DND-41 (cell line): Measurements from ENCODE around the gene FKBP9.
A peak's percentile ranks its signal among the peaks of the same experiment; 100 is the strongest.
"Not testable (repeated sequence)": the region's sequence is repeated elsewhere in the genome, so short reads cannot be mapped to it uniquely, and the experiment has no call there.

Experiments
- ATAC-seq: fragments of 200-7000 bp; cut with Tn5 transposase; 3 replicates; pipeline ENCODE4 v1.9.1; 2021; ENCODE audit warnings: low read depth; ENCODE audit not compliant: insufficient read depth
- DNase-seq: peaks from one replicate; pipeline ENCODE4 v3.0.0-alpha.2; 2020
- H2AFZ ChIP-seq: 2 replicates; pipeline ENCODE4 v1.6.0; 2012; ENCODE audit warnings: low read depth, low read length
- H3K27ac ChIP-seq: 2 replicates; pipeline ENCODE4 v1.5.1; 2012; ENCODE audit warnings: low read length, inconsistent platforms
- H3K27me3 ChIP-seq: fragments of 200-600 bp; sonication (generic); 2 replicates; pipeline ENCODE4 v1.6.0; 2012; ENCODE audit warnings: low read length, mild to moderate bottlenecking, inconsistent platforms; ENCODE audit not compliant: insufficient read depth, poor library complexity
- H3K36me3 ChIP-seq: 2 replicates; pipeline ENCODE4 v1.5.1; 2012; ENCODE audit warnings: low read length, inconsistent platforms; ENCODE audit not compliant: insufficient read depth
- H3K4me1 ChIP-seq: 2 replicates; pipeline ENCODE4 v1.5.1; 2012; ENCODE audit warnings: mild to moderate bottlenecking, low read length; ENCODE audit not compliant: insufficient read depth
- H3K4me2 ChIP-seq: 2 replicates; pipeline ENCODE4 v1.6.0; 2012; ENCODE audit warnings: mild to moderate bottlenecking, moderate library complexity, low read length, inconsistent platforms; ENCODE audit not compliant: insufficient read depth
- H3K4me3 ChIP-seq, 2 experiments: fragments of 200-600 bp in 1 of 2; shearing (Covaris generic) in 1 of 2; 2 replicates each; pipeline ENCODE4 v1.5.1; 2012 to 2016; ENCODE audit warnings: inconsistent platforms in 2 of 2, low read length in 2 of 2, mild to moderate bottlenecking in 2 of 2, low read depth in 1 of 2, moderate library complexity in 1 of 2
- H3K79me2 ChIP-seq: 2 replicates; pipeline ENCODE4 v1.6.0; 2012; ENCODE audit warnings: low read length, inconsistent platforms; ENCODE audit not compliant: insufficient read depth
- H3K9ac ChIP-seq: 2 replicates; pipeline ENCODE4 v1.6.0; 2012; ENCODE audit warnings: low read depth, mild to moderate bottlenecking, inconsistent platforms, low read length, moderate library complexity
- H3K9me3 ChIP-seq: 2 replicates; pipeline ENCODE4 v1.5.1; 2012; ENCODE audit warnings: low read length, moderate library complexity, mild to moderate bottlenecking, inconsistent platforms; ENCODE audit not compliant: insufficient read depth, severe bottlenecking
- H4K20me1 ChIP-seq: 2 replicates; pipeline ENCODE4 v1.6.0; 2012; ENCODE audit warnings: low read length; ENCODE audit not compliant: insufficient read depth

FKBP9 gene

DNA sequence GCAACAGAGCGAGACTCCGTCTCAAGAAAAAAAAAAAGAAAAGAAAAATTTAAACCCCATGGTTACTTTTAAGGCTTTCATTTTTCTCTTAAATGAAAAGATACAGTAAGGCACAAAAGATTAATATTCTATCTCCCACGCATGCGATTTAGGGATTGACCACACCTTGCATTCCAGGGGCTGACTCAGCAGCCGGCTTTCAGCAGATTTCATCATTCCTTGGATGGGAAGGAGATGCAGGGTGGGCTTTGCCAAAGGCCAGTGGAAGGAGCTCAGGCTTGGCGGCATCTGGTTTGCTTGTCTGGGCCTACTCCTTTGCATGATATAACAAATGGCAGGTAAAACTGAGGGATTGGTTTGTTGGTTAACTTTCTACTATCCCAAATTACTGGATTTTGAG lies 22.0 kb downstream of the FKBP9 start:
- not testable (repeated sequence) for H4K20me1 ChIP-seq, H3K4me2 ChIP-seq, H3K9me3 ChIP-seq, H3K79me2 ChIP-seq, ATAC-seq, DNase-seq, H3K36me3 ChIP-seq, H3K27ac ChIP-seq, H2AFZ ChIP-seq, H3K9ac ChIP-seq, H3K4me3 ChIP-seq, H3K27me3 ChIP-seq, H3K4me1 ChIP-seq

DNA sequence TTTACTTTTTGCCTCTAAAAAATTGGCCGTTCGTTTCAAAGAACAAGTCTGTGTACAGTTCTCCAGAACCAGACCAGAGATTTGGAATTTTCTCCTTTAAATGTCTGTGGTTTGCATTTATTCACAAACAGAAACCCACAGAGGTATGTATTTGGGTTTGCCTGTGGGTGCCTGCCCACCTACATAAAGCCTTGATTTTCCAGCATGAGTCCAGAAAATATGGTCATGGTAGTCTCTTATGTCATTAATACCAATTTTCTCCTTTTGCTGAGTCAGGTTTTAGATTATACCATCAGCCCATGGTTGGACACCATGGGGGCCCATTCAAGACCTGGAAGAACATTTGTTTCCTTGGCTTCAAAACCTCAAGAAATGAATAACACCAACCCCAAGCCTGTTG lies 22.7 kb downstream of the FKBP9 start:
- H3K4me3 ChIP-seq, H3K36me3 ChIP-seq, H3K9ac ChIP-seq, DNase-seq, H4K20me1 ChIP-seq, H3K79me2 ChIP-seq, H3K27ac ChIP-seq, H3K4me1 ChIP-seq, ATAC-seq, H3K9me3 ChIP-seq, H3K4me2 ChIP-seq, H3K27me3 ChIP-seq, H2AFZ ChIP-seq: not testable (repeated sequence)

DNA sequence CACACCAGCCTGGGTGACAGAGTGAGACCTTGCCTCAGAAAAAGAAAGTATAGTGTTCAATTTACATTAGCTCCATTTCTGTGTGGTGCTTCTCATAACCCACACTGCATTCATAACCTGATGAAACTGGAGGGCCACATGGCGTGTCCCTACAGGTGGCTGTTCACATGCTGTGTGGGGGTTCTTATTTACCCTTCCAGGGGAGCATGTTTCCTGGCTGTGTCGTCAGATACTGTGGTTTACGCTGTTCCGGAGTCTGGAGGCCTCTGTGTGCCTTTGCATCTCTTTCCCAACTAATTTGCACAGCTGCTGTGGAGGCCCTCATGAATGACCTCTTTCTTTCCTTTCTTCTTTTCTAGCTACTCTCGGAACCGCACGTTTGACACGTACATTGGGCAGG lies 30.9 kb downstream of the FKBP9 start:
- not testable (repeated sequence) for H3K36me3 ChIP-seq, H3K9ac ChIP-seq, H2AFZ ChIP-seq, H3K79me2 ChIP-seq, H3K27me3 ChIP-seq, H3K4me3 ChIP-seq, H3K4me2 ChIP-seq, H4K20me1 ChIP-seq, H3K27ac ChIP-seq, H3K4me1 ChIP-seq, H3K9me3 ChIP-seq, DNase-seq
- peak; percentile 41; the same call in 2 of the 3 replicates for ATAC-seq

DNA sequence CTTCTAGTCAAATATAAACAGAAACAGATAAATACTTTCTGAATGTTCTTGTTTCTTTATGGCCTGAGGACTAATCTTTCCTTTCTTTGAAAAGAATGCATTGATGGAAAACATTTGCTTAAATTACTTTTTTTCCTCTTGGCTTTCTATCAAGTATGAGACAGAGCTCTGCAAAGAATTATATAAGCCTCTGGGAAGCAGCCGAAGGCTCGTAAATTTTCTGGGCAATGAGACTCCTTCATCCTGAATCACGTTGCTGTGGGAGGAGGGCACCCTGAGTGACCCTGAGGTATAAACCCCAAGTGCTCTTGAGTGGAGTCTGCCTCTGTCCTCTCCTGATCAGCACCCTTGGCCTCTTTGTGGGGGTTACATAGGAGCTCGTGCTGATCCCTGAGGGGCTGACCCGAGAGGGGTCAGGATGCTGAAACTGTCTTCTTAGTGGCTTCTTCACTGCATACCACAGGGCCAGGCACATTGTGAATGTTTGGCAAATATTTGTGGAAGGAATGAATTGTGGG lies 33.9 kb downstream of the FKBP9 start:
- H3K79me2 ChIP-seq, H2AFZ ChIP-seq, H3K9ac ChIP-seq, H3K4me3 ChIP-seq, H3K9me3 ChIP-seq, H3K27me3 ChIP-seq, H3K4me1 ChIP-seq, H3K36me3 ChIP-seq, H3K27ac ChIP-seq, H3K4me2 ChIP-seq, DNase-seq, H4K20me1 ChIP-seq, ATAC-seq: not testable (repeated sequence)

DNA sequence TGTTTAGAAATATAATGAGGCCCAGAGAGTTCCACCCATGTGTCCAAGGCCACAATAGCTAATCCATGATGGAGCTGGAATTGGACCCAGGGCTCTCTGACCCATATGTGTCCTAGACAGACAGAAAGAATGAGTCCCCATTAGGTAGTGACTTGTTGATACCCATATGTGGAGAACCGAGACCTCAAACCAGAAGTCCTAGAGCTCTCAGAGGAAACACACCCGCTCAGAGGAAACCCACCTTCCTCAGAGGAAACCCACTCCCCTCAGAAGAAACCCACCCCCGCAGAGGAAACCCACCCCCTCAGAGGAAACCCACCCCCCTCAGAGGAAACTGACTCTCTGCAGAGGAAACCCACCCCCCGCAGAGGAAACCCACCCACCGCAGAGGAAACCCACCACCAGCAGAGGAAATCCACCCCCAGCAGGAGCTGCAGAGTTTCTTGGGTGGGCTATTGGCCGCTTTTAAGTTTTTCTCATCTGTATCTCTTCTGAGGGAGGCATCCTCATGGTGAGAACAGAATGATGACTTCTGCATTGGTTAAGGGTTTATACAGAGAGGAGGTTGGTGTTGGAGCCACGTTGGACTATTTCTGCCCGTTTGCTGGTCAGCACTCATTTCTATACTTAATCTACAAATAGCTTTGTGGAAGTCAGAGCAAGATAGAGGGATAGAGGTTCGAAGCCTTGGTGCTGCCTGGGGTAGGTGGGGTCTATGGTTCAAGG lies 34.9 kb downstream of the FKBP9 start:
- not testable (repeated sequence) for H3K27ac ChIP-seq, H3K36me3 ChIP-seq, H4K20me1 ChIP-seq, H3K9me3 ChIP-seq, H3K4me2 ChIP-seq, H3K4me1 ChIP-seq, H3K79me2 ChIP-seq, H2AFZ ChIP-seq, H3K4me3 ChIP-seq, H3K27me3 ChIP-seq, H3K9ac ChIP-seq
- peak; percentile 66; the same call in 2 of the 3 replicates for ATAC-seq
- peak; percentile 42 for DNase-seq

DNA sequence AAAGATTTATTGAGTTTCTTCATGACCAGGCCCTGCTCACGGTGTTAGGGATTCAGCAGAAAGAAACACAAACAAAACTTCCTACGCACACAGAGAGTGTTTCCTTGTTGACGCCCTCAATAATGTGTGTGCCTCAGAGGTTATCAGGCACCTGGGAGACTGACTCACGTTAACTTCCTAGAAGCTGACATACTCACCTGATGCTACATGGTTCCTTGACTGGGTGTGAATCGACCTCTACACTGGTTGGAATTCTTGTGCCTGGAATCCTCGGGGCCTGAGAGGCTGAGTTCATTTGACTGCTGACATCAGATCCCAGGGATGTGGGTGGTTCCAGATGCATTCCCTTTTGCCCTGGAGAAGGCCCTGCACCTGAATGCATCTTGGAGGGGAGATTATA lies 35.5 kb downstream of the FKBP9 start:
- not testable (repeated sequence) for H3K9me3 ChIP-seq, H3K27ac ChIP-seq, H4K20me1 ChIP-seq

DNA sequence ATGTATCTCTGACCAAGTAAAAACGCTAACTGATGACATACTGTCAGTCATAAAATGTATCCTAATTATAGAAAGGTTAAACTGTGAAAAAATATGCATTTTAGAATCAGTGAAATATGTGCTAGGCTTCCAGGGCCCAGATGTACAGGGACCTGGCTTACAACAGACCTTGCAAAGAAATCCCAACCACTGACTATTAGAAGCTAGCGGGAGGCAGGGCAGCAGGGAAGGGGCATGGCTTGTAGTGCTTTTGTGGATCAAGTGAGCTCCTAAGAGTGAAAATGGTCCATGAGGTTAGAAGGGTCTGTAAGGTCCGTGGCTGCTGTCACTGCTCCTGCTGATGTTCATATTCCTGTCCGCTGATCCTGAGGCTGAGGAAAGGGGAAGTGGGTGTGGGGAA lies 40.7 kb downstream of the FKBP9 start:
- not testable (repeated sequence) for H3K27me3 ChIP-seq, H2AFZ ChIP-seq, H3K27ac ChIP-seq, H4K20me1 ChIP-seq, H3K36me3 ChIP-seq, H3K4me3 ChIP-seq, ATAC-seq, H3K4me2 ChIP-seq, H3K79me2 ChIP-seq, H3K9me3 ChIP-seq, H3K9ac ChIP-seq, DNase-seq, H3K4me1 ChIP-seq

More for the DNA sequence above, 35.5 kb downstream of the FKBP9 start:
- not testable (repeated sequence) for H2AFZ ChIP-seq, H3K36me3 ChIP-seq, H3K79me2 ChIP-seq, H3K4me3 ChIP-seq, DNase-seq, H3K9ac ChIP-seq, H3K27me3 ChIP-seq, H3K4me2 ChIP-seq, H3K4me1 ChIP-seq
- 0 out of 3 replicates have a peak, but pooled peaks have one; percentile 10 for ATAC-seq

DNA sequence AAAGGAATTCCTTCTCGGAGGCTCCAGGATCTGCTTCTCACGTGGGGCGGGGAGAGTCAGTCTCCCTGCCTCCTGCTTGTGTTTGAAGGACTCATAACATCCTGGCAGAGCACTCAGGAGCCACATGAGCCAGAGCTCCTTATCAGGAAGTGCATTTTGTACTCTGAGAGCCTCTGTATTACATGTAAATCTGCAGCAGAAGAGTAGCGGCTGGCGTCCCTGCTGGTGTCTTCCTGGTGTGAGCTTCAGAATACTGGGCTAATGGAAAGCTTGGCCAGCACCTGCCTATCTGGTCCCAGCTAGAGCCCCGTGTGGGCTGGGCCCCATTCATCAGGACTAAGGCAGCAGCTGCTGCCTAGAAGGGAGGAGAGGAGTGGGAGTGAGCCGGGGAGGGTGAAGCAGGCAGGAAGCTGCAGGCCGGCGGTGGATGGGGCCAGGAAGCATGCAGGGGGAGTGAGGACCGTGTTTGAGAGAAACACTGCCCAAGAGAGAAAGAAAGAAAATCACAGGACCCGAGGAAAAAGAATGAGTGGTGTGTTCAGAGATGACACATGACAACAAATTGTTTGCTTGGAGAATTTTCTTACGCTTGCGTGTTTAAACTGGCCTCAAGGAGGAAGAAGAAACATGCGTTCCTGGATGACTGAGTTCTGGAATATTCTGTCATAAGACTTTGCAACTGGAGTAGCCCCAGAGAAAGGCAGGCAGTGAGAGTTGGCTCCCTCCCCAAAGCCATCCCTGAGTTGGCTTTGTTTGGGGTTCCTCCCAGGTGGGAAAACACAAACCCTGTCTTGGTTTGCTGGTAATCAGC lies 41.3 kb downstream of the FKBP9 start:
- H3K27ac ChIP-seq, H3K4me2 ChIP-seq, H3K27me3 ChIP-seq, H3K9me3 ChIP-seq, H3K4me1 ChIP-seq, H3K79me2 ChIP-seq, H4K20me1 ChIP-seq, H3K36me3 ChIP-seq, DNase-seq, H3K4me3 ChIP-seq, H3K9ac ChIP-seq, H2AFZ ChIP-seq: not testable (repeated sequence)
- peak; percentile 52 for ATAC-seq
